Neural progenitor cell (in vitro differentiated cells): ENCODE results near the gene DSE. TPM values are rescaled to one million over a fixed set of nuclear protein-coding genes. Genes with fewer than 3 reads are reported as not detected.

Experiments used
- DNase-seq: peaks from one replicate; pipeline ENCODE4 v3.0.0-alpha.2; 2016; ENCODE audit warnings: low spot score
- H2AFZ ChIP-seq: fragments of 200-600 bp; sonication (generic); replicated peaks from 2 replicates; pipeline ENCODE4 v1.6.1; 2016; ENCODE audit warnings: antibody characterized with exemption
- H3F3A ChIP-seq: fragments of 200-600 bp; sonication (generic); 2 replicates; pipeline ENCODE4 v1.6.1; 2016; ENCODE audit warnings: antibody characterized with exemption, low read depth
- H3K27ac ChIP-seq: fragments of 200-600 bp; sonication (generic); 2 replicates; pipeline ENCODE4 v1.5.1; 2016; ENCODE audit warnings: mild to moderate bottlenecking
- H3K27me3 ChIP-seq: fragments of 200-600 bp; sonication (generic); 2 replicates; pipeline ENCODE4 v1.6.1; 2016; ENCODE audit warnings: mild to moderate bottlenecking, moderate library complexity
- H3K36me3 ChIP-seq: fragments of 200-600 bp; sonication (generic); 2 replicates; pipeline ENCODE4 v1.5.1; 2016
- H3K4me1 ChIP-seq: fragments of 200-600 bp; sonication (generic); 2 replicates; pipeline ENCODE4 v1.6.1; 2016; ENCODE audit warnings: mixed run types
- H3K4me2 ChIP-seq: fragments of 200-600 bp; sonication (generic); 2 replicates; pipeline ENCODE4 v1.6.1; 2016
- H3K4me3 ChIP-seq: fragments of 200-600 bp; sonication (generic); 2 replicates; pipeline ENCODE4 v1.5.1; 2016
- H3K79me2 ChIP-seq: fragments of 200-600 bp; sonication (generic); 2 replicates; pipeline ENCODE4 v1.6.1; 2016; ENCODE audit warnings: low read depth
- H3K9ac ChIP-seq: fragments of 200-600 bp; sonication (generic); 2 replicates; pipeline ENCODE4 v1.6.1; 2016
- H3K9me3 ChIP-seq: fragments of 200-600 bp; sonication (generic); 2 replicates; pipeline ENCODE4 v1.5.1; 2016; ENCODE audit warnings: low read depth
- H4K20me1 ChIP-seq: fragments of 200-600 bp; sonication (generic); 2 replicates; pipeline ENCODE4 v1.6.1; 2016; ENCODE audit warnings: low read depth
- H3K27ac Mint-ChIP-seq: 3 replicates; pipeline ENCODE4 v1.8.0; 2021; ENCODE audit warnings: mixed read lengths
- H3K27me3 Mint-ChIP-seq: 2 replicates; pipeline ENCODE4 v1.8.0; 2022; ENCODE audit warnings: low read depth, mild to moderate bottlenecking, inconsistent platforms, moderate library complexity, mixed read lengths; ENCODE audit not compliant: insufficient read depth
- H3K36me3 Mint-ChIP-seq: 3 replicates; pipeline ENCODE4 v1.8.0; 2021; ENCODE audit warnings: mixed read lengths
- H3K4me1 Mint-ChIP-seq: 3 replicates; pipeline ENCODE4 v1.8.0; 2021; ENCODE audit warnings: mixed read lengths
- H3K4me3 Mint-ChIP-seq: 3 replicates; pipeline ENCODE4 v1.8.0; 2021; ENCODE audit warnings: mild to moderate bottlenecking, moderate library complexity, mixed read lengths
- H3K9me3 Mint-ChIP-seq: 3 replicates; pipeline ENCODE4 v1.8.0; 2020; ENCODE audit warnings: mixed read lengths
- EZH2 ChIP-seq: fragments of 200-600 bp; sonication (generic); IDR thresholded peaks from 2 replicates; pipeline ENCODE4 v1.6.1; 2017; ENCODE audit warnings: antibody characterized with exemption, mild to moderate bottlenecking, moderate library complexity
- EZH2phosphoT487 ChIP-seq: fragments of 200-600 bp; sonication (generic); IDR thresholded peaks from 2 replicates; pipeline ENCODE4 v1.6.1; 2017; ENCODE audit warnings: antibody characterized with exemption
- total RNA-seq: library from RNA; depleted of rRNA; stranded (reverse); fragments of >200 nt; gene quantifications from 2 replicates; pipeline ENCODE4 v1.2.3, GENCODE V29; 2015; ENCODE audit warnings: low replicate concordance
- TF ChIP-seq, protein P1 (sequence below): fragments of 200-600 bp; sonication (generic); IDR thresholded peaks from 2 replicates; pipeline ENCODE4 v1.5.1; 2017; ENCODE audit warnings: antibody characterized with exemption, mild to moderate bottlenecking

DSE gene
- total RNA-seq, 1 donor from 2014 or later: 43.7 TPM

DNA sequence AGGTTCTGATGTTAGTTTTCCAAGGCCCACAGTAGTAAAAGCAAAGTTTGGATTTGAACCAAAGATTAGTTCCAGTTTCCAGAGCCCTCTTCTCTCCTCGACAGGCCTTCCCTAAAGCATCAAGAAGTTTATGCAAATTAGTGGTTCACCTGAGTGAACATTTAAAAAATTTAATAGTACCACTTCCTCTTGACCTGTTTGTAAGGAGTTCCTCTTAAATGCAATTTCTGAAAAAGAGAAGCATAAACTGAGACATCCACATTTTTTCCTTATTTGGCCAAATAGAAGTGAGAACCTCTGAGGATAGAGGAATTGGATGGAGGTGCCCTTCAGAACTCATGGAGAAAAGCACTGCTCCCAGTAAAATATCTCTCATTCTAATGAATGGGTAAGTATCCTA is 1.2 kb upstream of the DSE start:
- Mint-ChIP-seq H3K4me3 (peak overlapping the region; percentile 94), H3K4me1 (peaks cover 8% of the 10 kb centered on the region), H3K27ac (no peak overlapping the region), H3K9me3 (no peaks in the 10 kb centered on the region), H3K36me3 (peaks cover 8% of the 10 kb centered on the region), H3K27me3 (peaks cover 11% of the 10 kb centered on the region)
- Histone ChIP-seq H3K9ac (no peak overlapping the region), H3K36me3 (no peaks in the 10 kb centered on the region), H3K27me3 (peaks cover 7% of the 10 kb centered on the region), H3K79me2 (peaks cover 14% of the 10 kb centered on the region), H3F3A (peaks cover 20% of the 10 kb centered on the region), H2AFZ (no peak overlapping the region), H3K4me1 (no peaks in the 10 kb centered on the region), H3K4me3 (peak overlapping the region; percentile 63), H4K20me1 (no peaks in the 10 kb centered on the region), H3K9me3 (no peaks in the 10 kb centered on the region), H3K4me2 (peak overlapping the region; percentile 79), H3K27ac (no peak overlapping the region)
- TF ChIP-seq EZH2 (no peak), EZH2phosphoT487 (no peak)
- TF ChIP-seq, protein P1, sequence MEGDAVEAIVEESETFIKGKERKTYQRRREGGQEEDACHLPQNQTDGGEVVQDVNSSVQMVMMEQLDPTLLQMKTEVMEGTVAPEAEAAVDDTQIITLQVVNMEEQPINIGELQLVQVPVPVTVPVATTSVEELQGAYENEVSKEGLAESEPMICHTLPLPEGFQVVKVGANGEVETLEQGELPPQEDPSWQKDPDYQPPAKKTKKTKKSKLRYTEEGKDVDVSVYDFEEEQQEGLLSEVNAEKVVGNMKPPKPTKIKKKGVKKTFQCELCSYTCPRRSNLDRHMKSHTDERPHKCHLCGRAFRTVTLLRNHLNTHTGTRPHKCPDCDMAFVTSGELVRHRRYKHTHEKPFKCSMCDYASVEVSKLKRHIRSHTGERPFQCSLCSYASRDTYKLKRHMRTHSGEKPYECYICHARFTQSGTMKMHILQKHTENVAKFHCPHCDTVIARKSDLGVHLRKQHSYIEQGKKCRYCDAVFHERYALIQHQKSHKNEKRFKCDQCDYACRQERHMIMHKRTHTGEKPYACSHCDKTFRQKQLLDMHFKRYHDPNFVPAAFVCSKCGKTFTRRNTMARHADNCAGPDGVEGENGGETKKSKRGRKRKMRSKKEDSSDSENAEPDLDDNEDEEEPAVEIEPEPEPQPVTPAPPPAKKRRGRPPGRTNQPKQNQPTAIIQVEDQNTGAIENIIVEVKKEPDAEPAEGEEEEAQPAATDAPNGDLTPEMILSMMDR: no peak
- DNase-seq: no peak

DNA sequence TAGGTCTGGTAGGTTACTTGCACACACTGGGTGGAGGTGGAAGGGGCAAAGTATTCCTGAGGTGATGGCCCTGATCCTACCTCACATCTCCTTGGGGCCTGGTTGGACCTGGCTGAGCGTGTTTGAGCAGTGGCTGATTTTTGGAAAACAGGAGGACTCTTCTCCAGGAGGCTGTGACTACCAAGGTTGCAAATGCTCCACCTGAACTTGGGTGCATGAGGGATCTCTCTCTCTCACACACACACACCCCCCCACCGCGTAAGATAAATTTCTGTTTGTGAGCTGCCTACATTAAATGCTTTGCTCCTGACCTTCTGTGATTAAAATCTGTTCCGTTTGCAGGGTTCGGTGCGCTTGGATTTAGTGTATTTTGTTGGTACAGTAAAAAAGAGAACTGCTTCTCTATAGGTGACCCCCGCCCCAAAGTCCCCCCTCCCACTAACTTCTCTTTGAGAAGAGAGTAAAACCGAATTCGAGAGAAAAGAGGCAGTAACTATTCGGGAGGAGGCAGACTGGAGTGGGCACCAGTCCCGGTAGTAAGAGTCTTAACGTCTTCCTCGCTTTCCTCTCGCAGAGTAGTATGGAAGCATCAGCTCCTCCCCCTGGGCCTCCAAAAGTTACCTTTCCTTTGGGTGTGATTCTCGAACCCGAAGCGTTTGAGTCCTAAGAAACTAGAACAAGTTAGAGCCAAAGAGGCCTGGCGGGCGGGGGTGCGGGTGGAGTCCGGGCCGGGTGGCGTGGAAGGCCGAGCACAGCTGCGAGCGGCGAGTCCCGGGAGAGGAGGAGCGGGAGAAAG is 585 bp upstream of the DSE start:
- H3K4me2 ChIP-seq: peak overlapping the region; percentile 79
- no peaks in the 10 kb centered on the region for H4K20me1 ChIP-seq
- TF ChIP-seq EZH2phosphoT487: peak; percentile 7
- TF ChIP-seq EZH2: no peak
- H3K27ac ChIP-seq: peak overlapping the region; percentile 21
- peak overlapping the region; percentile 94 for H3K4me3 Mint-ChIP-seq
- no peaks in the 10 kb centered on the region for H3K9me3 ChIP-seq
- no peak for DNase-seq
- peak overlapping the region; percentile 93 for H2AFZ ChIP-seq
- H3K4me1 Mint-ChIP-seq: peaks cover 8% of the 10 kb centered on the region
- H3K27ac Mint-ChIP-seq: peak overlapping the region; percentile 94
- H3K4me1 ChIP-seq: no peaks in the 10 kb centered on the region
- H3K27me3 ChIP-seq: peaks cover 7% of the 10 kb centered on the region
- H3K4me3 ChIP-seq: peak overlapping the region; percentile 63
- H3F3A ChIP-seq: peaks cover 20% of the 10 kb centered on the region
- peaks cover 14% of the 10 kb centered on the region for H3K79me2 ChIP-seq
- H3K9me3 Mint-ChIP-seq: no peaks in the 10 kb centered on the region
- no peaks in the 10 kb centered on the region for H3K36me3 ChIP-seq
- H3K27me3 Mint-ChIP-seq: peaks cover 12% of the 10 kb centered on the region
- peaks cover 8% of the 10 kb centered on the region for H3K36me3 Mint-ChIP-seq
- H3K9ac ChIP-seq: peak overlapping the region; percentile 38

DNA sequence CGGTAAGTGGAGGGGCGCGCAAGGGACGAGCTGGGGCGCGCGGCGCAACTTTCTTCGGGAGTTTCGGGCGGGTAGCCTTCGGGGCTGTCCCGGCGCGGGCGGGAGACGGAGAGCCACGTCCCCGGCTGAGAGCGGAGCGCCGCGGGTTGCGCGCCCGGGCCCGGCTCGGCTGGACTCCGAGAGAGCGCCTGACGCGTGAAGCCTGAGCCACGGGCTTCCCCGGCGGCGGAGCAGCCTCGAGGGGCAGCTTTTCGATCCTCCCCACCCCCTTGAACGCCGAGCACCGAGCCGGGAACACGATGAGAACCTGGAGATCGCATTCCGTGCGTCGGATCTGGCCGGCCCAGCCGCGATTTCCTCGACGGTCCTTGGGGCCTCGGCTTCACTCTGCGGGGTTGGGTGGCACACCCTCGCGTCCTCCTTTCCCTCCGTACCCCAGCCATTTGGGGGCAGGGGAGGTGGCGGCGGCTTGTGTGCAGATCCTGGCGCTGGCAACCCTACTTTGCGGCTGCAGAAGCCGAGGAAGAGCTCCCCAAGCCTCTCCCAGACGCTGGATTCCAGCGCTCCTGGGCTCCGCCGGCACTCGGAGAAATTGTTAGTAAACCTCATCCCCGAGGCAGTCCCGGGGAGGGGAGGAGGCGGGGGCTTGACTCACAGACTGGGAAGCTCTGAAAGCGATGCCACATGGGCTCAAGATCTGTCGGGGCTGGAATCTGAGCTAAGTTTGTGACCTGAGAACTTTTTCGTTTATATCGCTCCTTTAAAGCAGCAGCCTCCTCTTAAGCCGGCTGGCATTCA is 572 bp downstream of the DSE start:
- H4K20me1 ChIP-seq: no peaks in the 10 kb centered on the region

More for the DNA sequence above, 572 bp downstream of the DSE start:
- peak overlapping the region; percentile 63 for H3K4me3 ChIP-seq
- H3K9ac ChIP-seq: peak overlapping the region; percentile 30
- H3F3A ChIP-seq: peaks cover 20% of the 10 kb centered on the region
- H2AFZ ChIP-seq: peak overlapping the region; percentile 93
- peaks cover 17% of the 10 kb centered on the region for H3K79me2 ChIP-seq
- Mint-ChIP-seq H3K4me3 (peak overlapping the region; percentile 94), H3K27ac (peak overlapping the region; percentile 42), H3K36me3 (peaks cover 8% of the 10 kb centered on the region), H3K4me1 (peaks cover 10% of the 10 kb centered on the region), H3K27me3 (peaks cover 12% of the 10 kb centered on the region), H3K9me3 (no peaks in the 10 kb centered on the region)
- no peaks in the 10 kb centered on the region for H3K36me3 ChIP-seq
- H3K4me2 ChIP-seq: peak overlapping the region; percentile 79
- peaks cover 7% of the 10 kb centered on the region for H3K4me1 ChIP-seq
- H3K27me3 ChIP-seq: peaks cover 7% of the 10 kb centered on the region
- TF ChIP-seq, protein P1: no peak
- TF ChIP-seq EZH2phosphoT487 (no peak), EZH2 (no peak)
- DNase-seq: peak; percentile 91
- peak overlapping the region; percentile 49 for H3K27ac ChIP-seq
- no peaks in the 10 kb centered on the region for H3K9me3 ChIP-seq
